ENCODE data around the gene CRYBG2. TPM values are rescaled to one million over a fixed set of nuclear protein-coding genes. Genes with fewer than 3 reads are reported as not detected.

Gene CRYBG2
- total and polyA plus RNA-seq, 2 of the 13 experiments (the other 11 are each of a cell fraction or from before 2014, with no cell fraction given): 1.3 to 2.9 TPM

DNA sequence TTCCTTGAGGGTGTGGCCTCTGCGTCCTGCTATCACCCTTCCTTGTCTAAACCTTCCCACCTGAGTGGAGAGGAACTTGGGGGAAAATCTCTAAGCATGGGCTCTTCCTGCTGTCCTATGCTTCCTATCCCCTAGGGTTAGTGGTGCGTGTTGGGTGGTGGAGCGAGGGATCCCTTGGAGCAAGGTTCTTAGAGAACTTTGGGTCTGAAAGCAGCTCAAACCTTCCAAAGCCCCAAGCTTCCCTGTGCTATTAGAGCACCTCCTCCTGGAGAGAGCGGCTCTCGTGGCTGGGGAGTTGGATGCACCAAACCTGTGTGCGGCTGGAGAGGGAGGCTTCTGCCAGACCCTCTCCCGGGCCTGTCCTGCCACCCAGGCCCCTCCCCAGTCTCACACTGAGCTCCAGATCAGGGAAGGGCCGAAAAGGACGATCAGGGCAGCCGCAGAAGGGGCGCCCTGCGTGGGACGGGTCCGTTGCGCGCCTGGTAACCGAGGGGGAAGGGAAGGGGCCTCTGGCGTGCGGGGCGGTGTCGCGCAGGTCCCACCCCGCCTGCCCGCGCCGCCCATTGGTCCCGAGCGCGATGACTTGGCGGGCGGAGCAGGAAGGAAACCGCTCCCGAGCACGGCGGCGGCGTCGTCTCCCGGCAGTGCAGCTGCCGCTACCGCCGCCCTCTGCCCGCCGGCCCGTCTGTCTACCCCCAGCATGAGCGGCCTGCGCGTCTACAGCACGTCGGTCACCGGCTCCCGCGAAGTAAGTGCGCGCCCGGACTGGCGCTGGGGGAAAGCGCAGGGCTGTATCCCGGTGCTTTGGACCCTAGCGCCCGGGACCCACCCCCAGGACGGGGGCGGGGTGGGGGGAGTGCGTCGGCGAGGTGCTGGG lies 74.2 kb downstream of the CRYBG2 start, which contains the start of gene SH3BGRL3 (continued):
- TF ChIP-seq, protein P1, sequence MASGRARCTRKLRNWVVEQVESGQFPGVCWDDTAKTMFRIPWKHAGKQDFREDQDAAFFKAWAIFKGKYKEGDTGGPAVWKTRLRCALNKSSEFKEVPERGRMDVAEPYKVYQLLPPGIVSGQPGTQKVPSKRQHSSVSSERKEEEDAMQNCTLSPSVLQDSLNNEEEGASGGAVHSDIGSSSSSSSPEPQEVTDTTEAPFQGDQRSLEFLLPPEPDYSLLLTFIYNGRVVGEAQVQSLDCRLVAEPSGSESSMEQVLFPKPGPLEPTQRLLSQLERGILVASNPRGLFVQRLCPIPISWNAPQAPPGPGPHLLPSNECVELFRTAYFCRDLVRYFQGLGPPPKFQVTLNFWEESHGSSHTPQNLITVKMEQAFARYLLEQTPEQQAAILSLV (CRISPR knock-in tag; IDR thresholded peaks at IDR 0.05; ENCODE audit: borderline replicate concordance): peak; percentile 75; the same call in 1 of the 2 replicates
- TF ChIP-seq ZNF124 (CRISPR knock-in tag; IDR thresholded peaks at IDR 0.05) (peak; percentile 72; the same call in 1 of the 2 replicates), HNRNPUL1 (IDR thresholded peaks at IDR 0.05; ENCODE audit: low read depth, low read length) (no peak), MXI1 (IDR thresholded peaks at IDR 0.05; ENCODE audit: borderline replicate concordance, low read depth, low read length) (peak; percentile 59; the same call in 1 of the 3 replicates), ZBTB20 (CRISPR knock-in tag; IDR thresholded peaks at IDR 0.05; ENCODE audit: borderline replicate concordance, low read depth) (0 out of 2 replicates have a peak, but pooled peaks have one; percentile 54), ZNF10 (CRISPR knock-in tag; IDR thresholded peaks at IDR 0.05; ENCODE audit: borderline replicate concordance, low read depth) (no peak), ZSCAN30 (CRISPR knock-in tag; IDR thresholded peaks at IDR 0.05) (no peak), HOXA3 (CRISPR knock-in tag; IDR thresholded peaks at IDR 0.05) (peak; percentile 66; the same call in 1 of the 2 replicates), ZBTB8A (CRISPR knock-in tag; IDR thresholded peaks at IDR 0.05; ENCODE audit: borderline replicate concordance, low read depth) (no peak), ZNF546 (CRISPR knock-in tag; conservative IDR thresholded peaks at IDR 0.05) (no peak), ZNF383 (CRISPR knock-in tag; IDR thresholded peaks at IDR 0.05; ENCODE audit: borderline replicate concordance) (no peak), ELF4 (CRISPR knock-in tag; IDR thresholded peaks at IDR 0.05; ENCODE audit: borderline replicate concordance) (no peak), REL (CRISPR knock-in tag; conservative IDR thresholded peaks at IDR 0.05) (0 out of 2 replicates have a peak, but pooled peaks have one; percentile 62), KDM3A (CRISPR knock-in tag; IDR thresholded peaks at IDR 0.05; ENCODE audit: low read depth) (no peak), AGO2 (optimal IDR thresholded peaks at IDR 0.05; ENCODE audit: low read depth, low read length) (peak; percentile 99), YEATS2 (CRISPR knock-in tag; IDR thresholded peaks at IDR 0.05; ENCODE audit: borderline replicate concordance) (peak; percentile 53; the same call in 1 of the 2 replicates)
- TF ChIP-seq, protein P2, sequence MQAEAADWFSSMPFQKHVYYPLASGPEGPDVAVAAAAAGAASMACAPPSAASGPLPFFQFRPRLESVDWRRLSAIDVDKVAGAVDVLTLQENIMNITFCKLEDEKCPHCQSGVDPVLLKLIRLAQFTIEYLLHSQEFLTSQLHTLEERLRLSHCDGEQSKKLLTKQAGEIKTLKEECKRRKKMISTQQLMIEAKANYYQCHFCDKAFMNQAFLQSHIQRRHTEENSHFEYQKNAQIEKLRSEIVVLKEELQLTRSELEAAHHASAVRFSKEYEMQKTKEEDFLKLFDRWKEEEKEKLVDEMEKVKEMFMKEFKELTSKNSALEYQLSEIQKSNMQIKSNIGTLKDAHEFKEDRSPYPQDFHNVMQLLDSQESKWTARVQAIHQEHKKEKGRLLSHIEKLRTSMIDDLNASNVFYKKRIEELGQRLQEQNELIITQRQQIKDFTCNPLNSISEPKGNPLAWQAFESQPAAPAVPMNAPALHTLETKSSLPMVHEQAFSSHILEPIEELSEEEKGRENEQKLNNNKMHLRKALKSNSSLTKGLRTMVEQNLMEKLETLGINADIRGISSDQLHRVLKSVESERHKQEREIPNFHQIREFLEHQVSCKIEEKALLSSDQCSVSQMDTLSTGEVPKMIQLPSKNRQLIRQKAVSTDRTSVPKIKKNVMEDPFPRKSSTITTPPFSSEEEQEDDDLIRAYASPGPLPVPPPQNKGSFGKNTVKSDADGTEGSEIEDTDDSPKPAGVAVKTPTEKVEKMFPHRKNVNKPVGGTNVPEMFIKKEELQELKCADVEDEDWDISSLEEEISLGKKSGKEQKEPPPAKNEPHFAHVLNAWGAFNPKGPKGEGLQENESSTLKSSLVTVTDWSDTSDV (CRISPR knock-in tag; IDR thresholded peaks at IDR 0.05): 0 out of 2 replicates have a peak, but pooled peaks have one; percentile 83
- TF ChIP-seq, protein P3, sequence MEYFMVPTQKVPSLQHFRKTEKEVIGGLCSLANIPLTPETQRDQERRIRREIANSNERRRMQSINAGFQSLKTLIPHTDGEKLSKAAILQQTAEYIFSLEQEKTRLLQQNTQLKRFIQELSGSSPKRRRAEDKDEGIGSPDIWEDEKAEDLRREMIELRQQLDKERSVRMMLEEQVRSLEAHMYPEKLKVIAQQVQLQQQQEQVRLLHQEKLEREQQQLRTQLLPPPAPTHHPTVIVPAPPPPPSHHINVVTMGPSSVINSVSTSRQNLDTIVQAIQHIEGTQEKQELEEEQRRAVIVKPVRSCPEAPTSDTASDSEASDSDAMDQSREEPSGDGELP (IDR thresholded peaks at IDR 0.05; ENCODE audit: borderline replicate concordance, low read depth): no peak
- TF ChIP-seq, protein P4, sequence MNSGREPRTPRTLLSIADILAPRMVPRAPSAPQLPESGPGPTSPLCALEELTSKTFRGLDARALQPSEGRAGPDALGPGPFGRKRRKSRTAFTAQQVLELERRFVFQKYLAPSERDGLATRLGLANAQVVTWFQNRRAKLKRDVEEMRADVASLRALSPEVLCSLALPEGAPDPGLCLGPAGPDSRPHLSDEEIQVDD (CRISPR knock-in tag; IDR thresholded peaks at IDR 0.05; ENCODE audit: borderline replicate concordance): no peak; the same call in 1 of the 2 replicates
- TF ChIP-seq, protein P5, sequence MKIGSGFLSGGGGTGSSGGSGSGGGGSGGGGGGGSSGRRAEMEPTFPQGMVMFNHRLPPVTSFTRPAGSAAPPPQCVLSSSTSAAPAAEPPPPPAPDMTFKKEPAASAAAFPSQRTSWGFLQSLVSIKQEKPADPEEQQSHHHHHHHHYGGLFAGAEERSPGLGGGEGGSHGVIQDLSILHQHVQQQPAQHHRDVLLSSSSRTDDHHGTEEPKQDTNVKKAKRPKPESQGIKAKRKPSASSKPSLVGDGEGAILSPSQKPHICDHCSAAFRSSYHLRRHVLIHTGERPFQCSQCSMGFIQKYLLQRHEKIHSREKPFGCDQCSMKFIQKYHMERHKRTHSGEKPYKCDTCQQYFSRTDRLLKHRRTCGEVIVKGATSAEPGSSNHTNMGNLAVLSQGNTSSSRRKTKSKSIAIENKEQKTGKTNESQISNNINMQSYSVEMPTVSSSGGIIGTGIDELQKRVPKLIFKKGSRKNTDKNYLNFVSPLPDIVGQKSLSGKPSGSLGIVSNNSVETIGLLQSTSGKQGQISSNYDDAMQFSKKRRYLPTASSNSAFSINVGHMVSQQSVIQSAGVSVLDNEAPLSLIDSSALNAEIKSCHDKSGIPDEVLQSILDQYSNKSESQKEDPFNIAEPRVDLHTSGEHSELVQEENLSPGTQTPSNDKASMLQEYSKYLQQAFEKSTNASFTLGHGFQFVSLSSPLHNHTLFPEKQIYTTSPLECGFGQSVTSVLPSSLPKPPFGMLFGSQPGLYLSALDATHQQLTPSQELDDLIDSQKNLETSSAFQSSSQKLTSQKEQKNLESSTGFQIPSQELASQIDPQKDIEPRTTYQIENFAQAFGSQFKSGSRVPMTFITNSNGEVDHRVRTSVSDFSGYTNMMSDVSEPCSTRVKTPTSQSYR (CRISPR knock-in tag; IDR thresholded peaks at IDR 0.05; ENCODE audit: borderline replicate concordance): peak; percentile 63; the same call in 1 of the 2 replicates
